H1 (cell line): Measurements from ENCODE around the gene VSIG2. TPM values are rescaled to one million over a fixed set of nuclear protein-coding genes. Genes with fewer than 3 reads are reported as not detected.

Experiments used
- BCL11A ChIP-seq, 2 experiments: IDR thresholded peaks; one replicate each; pipeline ENCODE4 v1.6.1; 2011; ENCODE audit warnings: low read depth in 2 of 2, low read length in 2 of 2, mild to moderate bottlenecking in 2 of 2
- E2F6 ChIP-seq: IDR thresholded peaks from 2 replicates; pipeline ENCODE4 v1.6.1; 2012; ENCODE audit warnings: inconsistent platforms
- MAFK ChIP-seq: IDR thresholded peaks from 2 replicates; pipeline ENCODE4 v1.6.1; 2012; ENCODE audit warnings: low read depth, mild to moderate bottlenecking, improper control_type of control experiment, low read length
- POU5F1 ChIP-seq: IDR thresholded peaks from 2 replicates; pipeline ENCODE4 v1.6.1; 2011; ENCODE audit warnings: low read depth, mild to moderate bottlenecking, low read length, moderate library complexity
- RBBP5 ChIP-seq: IDR thresholded peaks from 2 replicates; pipeline ENCODE4 v1.7.1; 2012; ENCODE audit warnings: low read depth, mild to moderate bottlenecking, inconsistent platforms, low read length, moderate library complexity, borderline replicate concordance
- polyA plus RNA-seq, 7 experiments: library from polyadenylated mRNA; depleted of rRNA in 3 of 7; stranded (reverse) in 5 of 7; unstranded in 2 of 7; fragments of >200 nt in 5 of 7; fragments of 200-250 nt in 2 of 7; gene quantifications; 1 replicate in 5 of 7; 2 replicates in 1 of 7; 4 replicates in 1 of 7; pipeline versions ENCODE4 v1.2.1 to v1.2.3, GENCODE V29; 2011 to 2013; ENCODE audit warnings: missing spikeins in 2 of 7, mixed read lengths in 2 of 7
- total RNA-seq: library from RNA; stranded (reverse); fragmentation: NEBNext Ultra II Directional; extraction: Animal tissue kit (Norgen Biotek cat#: 25700); gene quantifications from 2 replicates; pipeline ENCODE4 v1.2.1, GENCODE V29; 2021
- TF ChIP-seq, protein P1 (sequence below): IDR thresholded peaks from 2 replicates; pipeline ENCODE4 v1.6.1; 2012; ENCODE audit warnings: low read length, inconsistent platforms

The VSIG2 gene
- total and polyA plus RNA-seq, 2 of the 8 experiments (the other 6 are each of a cell fraction or from before 2014, with no cell fraction given): 0.18 TPM; not detected in 1

DNA sequence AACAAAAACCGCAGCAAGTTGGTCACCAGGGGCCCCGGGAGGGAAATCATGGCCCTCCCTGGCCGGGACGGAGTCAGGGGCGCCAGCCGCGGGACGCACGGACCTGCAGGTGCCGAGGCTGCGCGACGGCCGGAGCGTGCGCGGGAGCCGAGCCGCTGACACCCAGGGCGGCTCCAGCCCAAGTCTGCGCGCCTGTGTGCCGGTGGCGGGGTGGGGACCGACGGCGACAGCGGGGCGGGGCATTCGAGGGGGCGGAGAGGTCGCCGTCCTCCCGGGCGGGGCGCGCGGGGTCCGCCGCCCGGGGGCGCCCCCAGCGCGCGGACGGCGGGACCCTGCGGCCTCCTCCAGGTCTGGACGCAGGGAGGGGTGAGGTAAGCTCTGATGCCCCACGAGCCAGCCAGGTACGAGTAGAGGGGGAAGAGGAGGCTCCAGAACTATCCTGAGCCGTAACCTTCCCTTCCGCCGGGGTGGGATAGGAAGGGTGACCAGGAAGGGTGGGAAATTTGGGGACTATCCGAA, 10.1 kb upstream of the VSIG2 start, which contains the start of gene ESAM (continued):
- TF ChIP-seq, protein P1, sequence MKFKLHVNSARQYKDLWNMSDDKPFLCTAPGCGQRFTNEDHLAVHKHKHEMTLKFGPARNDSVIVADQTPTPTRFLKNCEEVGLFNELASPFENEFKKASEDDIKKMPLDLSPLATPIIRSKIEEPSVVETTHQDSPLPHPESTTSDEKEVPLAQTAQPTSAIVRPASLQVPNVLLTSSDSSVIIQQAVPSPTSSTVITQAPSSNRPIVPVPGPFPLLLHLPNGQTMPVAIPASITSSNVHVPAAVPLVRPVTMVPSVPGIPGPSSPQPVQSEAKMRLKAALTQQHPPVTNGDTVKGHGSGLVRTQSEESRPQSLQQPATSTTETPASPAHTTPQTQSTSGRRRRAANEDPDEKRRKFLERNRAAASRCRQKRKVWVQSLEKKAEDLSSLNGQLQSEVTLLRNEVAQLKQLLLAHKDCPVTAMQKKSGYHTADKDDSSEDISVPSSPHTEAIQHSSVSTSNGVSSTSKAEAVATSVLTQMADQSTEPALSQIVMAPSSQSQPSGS: no peak
- no peak for TF ChIP-seq BCL11A (IDR thresholded peaks at IDR 0.05; ENCODE audit: low read depth in 2 of 2, low read length in 2 of 2)
- no peak for TF ChIP-seq RBBP5
- no peak for TF ChIP-seq POU5F1
- TF ChIP-seq MAFK: no peak
- TF ChIP-seq E2F6: 0 out of 2 replicates have a peak, but pooled peaks have one; percentile 1
